GM23338 (cell line): ENCODE results near the gene CUEDC1. TPM values are rescaled to one million over a fixed set of nuclear protein-coding genes. Genes with fewer than 3 reads are reported as not detected.

Experiments
- ATAC-seq: fragments of 200-7000 bp; cut with Tn5 transposase; 3 replicates; pipeline ENCODE4 v1.9.1; 2020
- DNase-seq: peaks from one replicate; pipeline ENCODE4 v3.0.0-alpha.2; 2015; ENCODE audit warnings: low spot score
- H2AFZ ChIP-seq: fragments of 200-600 bp; sonication (generic); 2 replicates; pipeline ENCODE4 v1.8.0; 2016; ENCODE audit warnings: antibody characterized with exemption, mild to moderate bottlenecking, moderate library complexity
- H3F3A ChIP-seq: fragments of 200-600 bp; sonication (generic); replicated peaks from 2 replicates; pipeline ENCODE4 v1.8.0; 2017; ENCODE audit warnings: antibody characterized with exemption, mixed run types, low read depth
- H3K27ac ChIP-seq: fragments of 200-600 bp; sonication (generic); 2 replicates; pipeline ENCODE4 v1.6.1; 2016; ENCODE audit warnings: low read depth
- H3K27me3 ChIP-seq: fragments of 200-600 bp; sonication (generic); 2 replicates; pipeline ENCODE4 v1.8.0; 2016; ENCODE audit warnings: mild to moderate bottlenecking, mixed run types, moderate library complexity; ENCODE audit not compliant: insufficient read depth
- H3K36me3 ChIP-seq: fragments of 200-600 bp; sonication (generic); 2 replicates; pipeline ENCODE4 v1.8.0; 2016; ENCODE audit warnings: mild to moderate bottlenecking; ENCODE audit not compliant: insufficient read depth
- H3K4me1 ChIP-seq: fragments of 200-600 bp; sonication (generic); 2 replicates; pipeline ENCODE4 v1.8.0; 2016; ENCODE audit warnings: mild to moderate bottlenecking, moderate library complexity; ENCODE audit not compliant: insufficient read depth
- H3K4me2 ChIP-seq: fragments of 200-600 bp; sonication (generic); 2 replicates; pipeline ENCODE4 v1.7.1; 2017; ENCODE audit warnings: mixed run types
- H3K4me3 ChIP-seq: fragments of 200-600 bp; sonication (generic); 2 replicates; pipeline ENCODE4 v1.6.1; 2016; ENCODE audit warnings: mixed run types
- H3K79me2 ChIP-seq: fragments of 200-600 bp; sonication (generic); replicated peaks from 2 replicates; pipeline ENCODE4 v1.8.0; 2017; ENCODE audit warnings: mild to moderate bottlenecking; ENCODE audit not compliant: insufficient read depth
- H3K9me2 ChIP-seq: fragments of 200-600 bp; sonication (generic); 2 replicates; pipeline ENCODE4 v1.8.0; 2017; ENCODE audit not compliant: insufficient read depth
- H4K20me1 ChIP-seq: fragments of 200-600 bp; sonication (generic); replicated peaks from 2 replicates; pipeline ENCODE4 v1.8.0; 2017; ENCODE audit warnings: mild to moderate bottlenecking; ENCODE audit not compliant: insufficient read depth
- H3K27ac Mint-ChIP-seq: 2 replicates; pipeline ENCODE4 v1.8.0; 2020; ENCODE audit warnings: inconsistent platforms, mild to moderate bottlenecking, moderate library complexity, mixed read lengths
- H3K27me3 Mint-ChIP-seq: 3 replicates; pipeline ENCODE4 v1.8.0; 2022; ENCODE audit warnings: low read depth, mild to moderate bottlenecking, moderate library complexity, mixed read lengths, inconsistent platforms; ENCODE audit not compliant: insufficient read depth, poor library complexity
- H3K36me3 Mint-ChIP-seq: 3 replicates; pipeline ENCODE4 v1.8.0; 2021; ENCODE audit warnings: low read depth, mild to moderate bottlenecking, inconsistent platforms, moderate library complexity, mixed read lengths
- H3K4me1 Mint-ChIP-seq: 3 replicates; pipeline ENCODE4 v1.8.0; 2020; ENCODE audit warnings: mild to moderate bottlenecking, inconsistent platforms, mixed read lengths
- H3K4me3 Mint-ChIP-seq: 3 replicates; pipeline ENCODE4 v1.8.0; 2021; ENCODE audit warnings: moderate library complexity, mild to moderate bottlenecking, inconsistent platforms, mixed read lengths
- H3K9me3 Mint-ChIP-seq: 3 replicates; pipeline ENCODE4 v1.8.0; 2020; ENCODE audit warnings: moderate library complexity, mild to moderate bottlenecking, inconsistent platforms, mixed read lengths
- CREB1 ChIP-seq: fragments of 250-450 bp; sonication (Bioruptor Pico); IDR thresholded peaks from 2 replicates; pipeline ENCODE4 v1.5.0; 2020; ENCODE audit warnings: low read depth, mild to moderate bottlenecking, moderate library complexity
- CTCF ChIP-seq, 2 experiments: fragments of 200-600 bp in 1 of 2; sonication (generic) in 1 of 2; conservative IDR thresholded peaks; 2 replicates each; pipeline versions ENCODE4 v1.5.1 to v1.6.1; 2016 to 2017; ENCODE audit warnings: antibody characterized with exemption in 2 of 2, low read depth in 2 of 2, mild to moderate bottlenecking in 2 of 2, moderate library complexity in 1 of 2
- EZH2 ChIP-seq: fragments of 200-600 bp; sonication (generic); IDR thresholded peaks from one replicate; pipeline ENCODE4 v1.8.0; 2017; ENCODE audit warnings: antibody characterized with exemption, mild to moderate bottlenecking, low read depth; ENCODE audit not compliant: unreplicated experiment
- EZH2phosphoT487 ChIP-seq: fragments of 200-600 bp; sonication (generic); IDR thresholded peaks from one replicate; pipeline ENCODE4 v1.8.1; 2018; ENCODE audit warnings: antibody characterized with exemption; ENCODE audit not compliant: unreplicated experiment
- JUNB ChIP-seq: IDR thresholded peaks from one replicate; pipeline ENCODE4 v1.6.1; 2016; ENCODE audit warnings: antibody characterized with exemption; ENCODE audit not compliant: unreplicated experiment
- NANOG ChIP-seq: IDR thresholded peaks from 2 replicates; pipeline ENCODE4 v1.6.1; 2016; ENCODE audit warnings: antibody characterized with exemption, borderline replicate concordance
- POLR2AphosphoS5 ChIP-seq: IDR thresholded peaks from 2 replicates; pipeline ENCODE4 v1.6.1; 2016; ENCODE audit warnings: antibody characterized with exemption, low read depth
- STAT1 ChIP-seq: IDR thresholded peaks from one replicate; pipeline ENCODE4 v1.6.1; 2016; ENCODE audit warnings: antibody characterized with exemption; ENCODE audit not compliant: unreplicated experiment
- ZNF114 ChIP-seq: fragments of 250-450 bp; sonication (Bioruptor Pico); IDR thresholded peaks from 2 replicates; pipeline ENCODE4 v1.5.0; 2020; ENCODE audit warnings: mild to moderate bottlenecking, moderate library complexity
- ZNF331 ChIP-seq: fragments of 250-450 bp; sonication (Bioruptor Pico); IDR thresholded peaks from 2 replicates; pipeline ENCODE4 v1.5.0; 2020; ENCODE audit warnings: low read depth, mild to moderate bottlenecking, moderate library complexity
- polyA plus RNA-seq: library from polyadenylated mRNA; unstranded; fragments of >200 nt; fragmentation: Nextera tagmentation; extraction: Ambion mirVana; gene quantifications from 2 replicates; pipeline ENCODE4 v1.2.1, GENCODE V29; 2016
- total RNA-seq: library from RNA; depleted of rRNA; stranded (reverse); fragments of >200 nt; shearing (Covaris generic); gene quantifications from 2 replicates; pipeline ENCODE4 v1.2.3, GENCODE V29; 2014
- TF ChIP-seq, protein P1 (sequence below): IDR thresholded peaks from 2 replicates; pipeline ENCODE4 v1.6.1; 2016; ENCODE audit warnings: antibody characterized with exemption
- TF ChIP-seq, protein P2 (sequence below): IDR thresholded peaks from one replicate; pipeline ENCODE4 v1.6.1; 2018; ENCODE audit warnings: antibody characterized with exemption; ENCODE audit not compliant: unreplicated experiment
- TF ChIP-seq, protein P3 (sequence below): fragments of 250-450 bp; sonication (Bioruptor Pico); IDR thresholded peaks from 2 replicates; pipeline ENCODE4 v1.5.0; 2020; ENCODE audit warnings: mild to moderate bottlenecking, moderate library complexity

Gene CUEDC1
- total and polyA plus RNA-seq, 2 experiments from 2014 or later = 3.0 to 7.7 TPM

DNA sequence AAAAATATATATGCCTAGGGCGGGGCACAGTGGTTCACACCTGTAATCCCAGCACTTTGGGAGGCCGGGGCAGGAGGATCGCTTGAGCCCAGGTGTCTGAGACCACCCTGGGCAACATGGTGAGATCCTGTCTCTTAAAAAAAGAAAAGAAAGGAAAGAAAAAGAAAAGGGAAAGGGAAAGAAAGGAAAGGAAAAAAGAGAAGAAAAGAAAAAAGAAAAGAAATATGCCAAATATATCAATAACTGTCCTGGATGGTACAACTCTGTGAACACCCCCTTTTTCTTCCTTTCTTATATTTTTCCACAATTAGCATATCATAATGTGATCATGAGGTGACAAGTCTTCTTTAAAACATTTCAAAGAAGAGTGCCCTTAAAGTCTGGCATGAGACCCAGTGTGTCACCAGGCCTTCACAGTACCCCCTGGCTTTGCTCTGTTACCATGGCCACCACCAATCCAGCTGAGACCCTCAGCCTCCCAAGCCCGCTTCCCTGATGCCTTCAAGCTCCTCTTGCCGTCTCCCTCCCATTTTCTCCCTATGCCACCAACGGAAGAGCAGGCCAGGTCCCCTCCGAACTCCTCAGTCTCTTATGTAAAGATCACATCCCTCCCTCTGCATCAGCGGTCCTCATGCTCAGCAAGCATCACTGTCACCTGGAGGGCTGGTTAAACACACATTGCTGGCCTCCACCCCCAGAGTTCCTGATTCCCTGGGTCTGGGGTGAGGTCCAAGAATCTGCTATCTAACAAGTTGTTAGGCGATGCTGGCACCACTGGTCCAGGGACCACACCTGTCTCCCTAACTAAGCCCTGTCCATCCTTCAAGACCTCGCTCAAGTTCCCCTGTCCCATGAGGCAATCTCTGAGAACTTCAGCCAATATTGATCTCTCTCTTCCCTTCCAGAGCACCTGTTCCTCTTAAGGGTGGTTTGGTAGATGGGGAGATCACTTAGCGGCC is 44.5 kb downstream of the CUEDC1 start:
- H3K4me1 ChIP-seq = peaks cover 24% of the 10 kb centered on the region
- H3K4me2 ChIP-seq = no peak overlapping the region
- DNase-seq (no peak), ATAC-seq (no peak)
- Mint-ChIP-seq H3K27ac (no peak overlapping the region), H3K4me1 (peaks cover 55% of the 10 kb centered on the region), H3K36me3 (no peaks in the 10 kb centered on the region; the same call in 2 of the 3 replicates), H3K4me3 (no peak overlapping the region), H3K9me3 (no peaks in the 10 kb centered on the region; the same call in 2 of the 3 replicates), H3K27me3 (peaks cover 13% of the 10 kb centered on the region)
- no peak overlapping the region for H3K4me3 ChIP-seq
- H3F3A ChIP-seq = peaks cover 15% of the 10 kb centered on the region; the same call in 1 of the 2 replicates
- no peaks in the 10 kb centered on the region for H3K36me3 ChIP-seq
- no peak overlapping the region for H2AFZ ChIP-seq
- no peaks in the 10 kb centered on the region for H3K9me2 ChIP-seq
- no peaks in the 10 kb centered on the region for H3K79me2 ChIP-seq
- H3K27ac ChIP-seq = no peak overlapping the region
- TF ChIP-seq CTCF (conservative IDR thresholded peaks at IDR 0.05; ENCODE audit: low read depth in 2 of 2) (no peak), JUNB (no peak), CREB1 (no peak), ZNF331 (CRISPR knock-in tag) (no peak), NANOG (no peak), POLR2AphosphoS5 (no peak), EZH2 (no peak), STAT1 (no peak), EZH2phosphoT487 (no peak), ZNF114 (CRISPR knock-in tag) (no peak)
- TF ChIP-seq, protein P1, sequence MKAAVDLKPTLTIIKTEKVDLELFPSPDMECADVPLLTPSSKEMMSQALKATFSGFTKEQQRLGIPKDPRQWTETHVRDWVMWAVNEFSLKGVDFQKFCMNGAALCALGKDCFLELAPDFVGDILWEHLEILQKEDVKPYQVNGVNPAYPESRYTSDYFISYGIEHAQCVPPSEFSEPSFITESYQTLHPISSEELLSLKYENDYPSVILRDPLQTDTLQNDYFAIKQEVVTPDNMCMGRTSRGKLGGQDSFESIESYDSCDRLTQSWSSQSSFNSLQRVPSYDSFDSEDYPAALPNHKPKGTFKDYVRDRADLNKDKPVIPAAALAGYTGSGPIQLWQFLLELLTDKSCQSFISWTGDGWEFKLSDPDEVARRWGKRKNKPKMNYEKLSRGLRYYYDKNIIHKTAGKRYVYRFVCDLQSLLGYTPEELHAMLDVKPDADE = no peak
- TF ChIP-seq, protein P2, sequence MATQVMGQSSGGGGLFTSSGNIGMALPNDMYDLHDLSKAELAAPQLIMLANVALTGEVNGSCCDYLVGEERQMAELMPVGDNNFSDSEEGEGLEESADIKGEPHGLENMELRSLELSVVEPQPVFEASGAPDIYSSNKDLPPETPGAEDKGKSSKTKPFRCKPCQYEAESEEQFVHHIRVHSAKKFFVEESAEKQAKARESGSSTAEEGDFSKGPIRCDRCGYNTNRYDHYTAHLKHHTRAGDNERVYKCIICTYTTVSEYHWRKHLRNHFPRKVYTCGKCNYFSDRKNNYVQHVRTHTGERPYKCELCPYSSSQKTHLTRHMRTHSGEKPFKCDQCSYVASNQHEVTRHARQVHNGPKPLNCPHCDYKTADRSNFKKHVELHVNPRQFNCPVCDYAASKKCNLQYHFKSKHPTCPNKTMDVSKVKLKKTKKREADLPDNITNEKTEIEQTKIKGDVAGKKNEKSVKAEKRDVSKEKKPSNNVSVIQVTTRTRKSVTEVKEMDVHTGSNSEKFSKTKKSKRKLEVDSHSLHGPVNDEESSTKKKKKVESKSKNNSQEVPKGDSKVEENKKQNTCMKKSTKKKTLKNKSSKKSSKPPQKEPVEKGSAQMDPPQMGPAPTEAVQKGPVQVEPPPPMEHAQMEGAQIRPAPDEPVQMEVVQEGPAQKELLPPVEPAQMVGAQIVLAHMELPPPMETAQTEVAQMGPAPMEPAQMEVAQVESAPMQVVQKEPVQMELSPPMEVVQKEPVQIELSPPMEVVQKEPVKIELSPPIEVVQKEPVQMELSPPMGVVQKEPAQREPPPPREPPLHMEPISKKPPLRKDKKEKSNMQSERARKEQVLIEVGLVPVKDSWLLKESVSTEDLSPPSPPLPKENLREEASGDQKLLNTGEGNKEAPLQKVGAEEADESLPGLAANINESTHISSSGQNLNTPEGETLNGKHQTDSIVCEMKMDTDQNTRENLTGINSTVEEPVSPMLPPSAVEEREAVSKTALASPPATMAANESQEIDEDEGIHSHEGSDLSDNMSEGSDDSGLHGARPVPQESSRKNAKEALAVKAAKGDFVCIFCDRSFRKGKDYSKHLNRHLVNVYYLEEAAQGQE = no peak
- TF ChIP-seq, protein P3, sequence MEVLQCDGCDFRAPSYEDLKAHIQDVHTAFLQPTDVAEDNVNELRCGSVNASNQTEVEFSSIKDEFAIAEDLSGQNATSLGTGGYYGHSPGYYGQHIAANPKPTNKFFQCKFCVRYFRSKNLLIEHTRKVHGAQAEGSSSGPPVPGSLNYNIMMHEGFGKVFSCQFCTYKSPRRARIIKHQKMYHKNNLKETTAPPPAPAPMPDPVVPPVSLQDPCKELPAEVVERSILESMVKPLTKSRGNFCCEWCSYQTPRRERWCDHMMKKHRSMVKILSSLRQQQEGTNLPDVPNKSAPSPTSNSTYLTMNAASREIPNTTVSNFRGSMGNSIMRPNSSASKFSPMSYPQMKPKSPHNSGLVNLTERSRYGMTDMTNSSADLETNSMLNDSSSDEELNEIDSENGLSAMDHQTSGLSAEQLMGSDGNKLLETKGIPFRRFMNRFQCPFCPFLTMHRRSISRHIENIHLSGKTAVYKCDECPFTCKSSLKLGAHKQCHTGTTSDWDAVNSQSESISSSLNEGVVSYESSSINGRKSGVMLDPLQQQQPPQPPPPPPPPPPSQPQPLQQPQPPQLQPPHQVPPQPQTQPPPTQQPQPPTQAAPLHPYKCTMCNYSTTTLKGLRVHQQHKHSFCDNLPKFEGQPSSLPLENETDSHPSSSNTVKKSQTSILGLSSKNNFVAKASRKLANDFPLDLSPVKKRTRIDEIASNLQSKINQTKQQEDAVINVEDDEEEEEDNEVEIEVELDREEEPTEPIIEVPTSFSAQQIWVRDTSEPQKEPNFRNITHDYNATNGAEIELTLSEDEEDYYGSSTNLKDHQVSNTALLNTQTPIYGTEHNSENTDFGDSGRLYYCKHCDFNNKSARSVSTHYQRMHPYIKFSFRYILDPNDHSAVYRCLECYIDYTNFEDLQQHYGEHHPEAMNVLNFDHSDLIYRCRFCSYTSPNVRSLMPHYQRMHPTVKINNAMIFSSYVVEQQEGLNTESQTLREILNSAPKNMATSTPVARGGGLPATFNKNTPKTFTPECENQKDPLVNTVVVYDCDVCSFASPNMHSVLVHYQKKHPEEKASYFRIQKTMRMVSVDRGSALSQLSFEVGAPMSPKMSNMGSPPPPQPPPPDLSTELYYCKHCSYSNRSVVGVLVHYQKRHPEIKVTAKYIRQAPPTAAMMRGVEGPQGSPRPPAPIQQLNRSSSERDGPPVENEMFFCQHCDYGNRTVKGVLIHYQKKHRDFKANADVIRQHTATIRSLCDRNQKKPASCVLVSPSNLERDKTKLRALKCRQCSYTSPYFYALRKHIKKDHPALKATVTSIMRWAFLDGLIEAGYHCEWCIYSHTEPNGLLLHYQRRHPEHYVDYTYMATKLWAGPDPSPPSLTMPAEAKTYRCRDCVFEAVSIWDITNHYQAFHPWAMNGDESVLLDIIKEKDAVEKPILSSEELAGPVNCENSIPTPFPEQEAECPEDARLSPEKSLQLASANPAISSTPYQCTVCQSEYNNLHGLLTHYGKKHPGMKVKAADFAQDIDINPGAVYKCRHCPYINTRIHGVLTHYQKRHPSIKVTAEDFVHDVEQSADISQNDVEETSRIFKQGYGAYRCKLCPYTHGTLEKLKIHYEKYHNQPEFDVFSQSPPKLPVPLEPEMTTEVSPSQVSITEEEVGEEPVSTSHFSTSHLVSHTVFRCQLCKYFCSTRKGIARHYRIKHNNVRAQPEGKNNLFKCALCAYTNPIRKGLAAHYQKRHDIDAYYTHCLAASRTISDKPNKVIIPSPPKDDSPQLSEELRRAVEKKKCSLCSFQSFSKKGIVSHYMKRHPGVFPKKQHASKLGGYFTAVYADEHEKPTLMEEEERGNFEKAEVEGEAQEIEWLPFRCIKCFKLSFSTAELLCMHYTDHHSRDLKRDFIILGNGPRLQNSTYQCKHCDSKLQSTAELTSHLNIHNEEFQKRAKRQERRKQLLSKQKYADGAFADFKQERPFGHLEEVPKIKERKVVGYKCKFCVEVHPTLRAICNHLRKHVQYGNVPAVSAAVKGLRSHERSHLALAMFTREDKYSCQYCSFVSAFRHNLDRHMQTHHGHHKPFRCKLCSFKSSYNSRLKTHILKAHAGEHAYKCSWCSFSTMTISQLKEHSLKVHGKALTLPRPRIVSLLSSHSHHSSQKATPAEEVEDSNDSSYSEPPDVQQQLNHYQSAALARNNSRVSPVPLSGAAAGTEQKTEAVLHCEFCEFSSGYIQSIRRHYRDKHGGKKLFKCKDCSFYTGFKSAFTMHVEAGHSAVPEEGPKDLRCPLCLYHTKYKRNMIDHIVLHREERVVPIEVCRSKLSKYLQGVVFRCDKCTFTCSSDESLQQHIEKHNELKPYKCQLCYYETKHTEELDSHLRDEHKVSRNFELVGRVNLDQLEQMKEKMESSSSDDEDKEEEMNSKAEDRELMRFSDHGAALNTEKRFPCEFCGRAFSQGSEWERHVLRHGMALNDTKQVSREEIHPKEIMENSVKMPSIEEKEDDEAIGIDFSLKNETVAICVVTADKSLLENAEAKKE (CRISPR knock-in tag) = no peak
- no peaks in the 10 kb centered on the region for H3K27me3 ChIP-seq
- H4K20me1 ChIP-seq = no peaks in the 10 kb centered on the region
